NCI-H1105 (cell line): ENCODE data around the gene NAT14.
"Not testable (repeated sequence)": the region's sequence is repeated elsewhere in the genome, so short reads cannot be mapped to it uniquely, and the experiment has no call there.

Source experiments
- DNase-seq: peaks from one replicate; lab custom pipeline; 2025; lab: John Stamatoyannopoulos, UW

The NAT14 gene, protein sequence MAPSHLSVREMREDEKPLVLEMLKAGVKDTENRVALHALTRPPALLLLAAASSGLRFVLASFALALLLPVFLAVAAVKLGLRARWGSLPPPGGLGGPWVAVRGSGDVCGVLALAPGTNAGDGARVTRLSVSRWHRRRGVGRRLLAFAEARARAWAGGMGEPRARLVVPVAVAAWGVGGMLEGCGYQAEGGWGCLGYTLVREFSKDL

GRCh38 chr19:55484593-55485438 lies at the start of gene NAT14:
Gene NAT14 (plus strand): TSS chr19:55485188. CDS start chr19:55485709, 521 bp downstream.
- peak; percentile 76 for DNase-seq

- no peak for DNase-seq
Measured at GRCh38 chr19:55436847-55437246, 48.1 kb upstream of the NAT14 start.

- no peak for DNase-seq
Measured at GRCh38 chr19:55437410-55437809, 47.6 kb upstream of the NAT14 start.

DNA sequence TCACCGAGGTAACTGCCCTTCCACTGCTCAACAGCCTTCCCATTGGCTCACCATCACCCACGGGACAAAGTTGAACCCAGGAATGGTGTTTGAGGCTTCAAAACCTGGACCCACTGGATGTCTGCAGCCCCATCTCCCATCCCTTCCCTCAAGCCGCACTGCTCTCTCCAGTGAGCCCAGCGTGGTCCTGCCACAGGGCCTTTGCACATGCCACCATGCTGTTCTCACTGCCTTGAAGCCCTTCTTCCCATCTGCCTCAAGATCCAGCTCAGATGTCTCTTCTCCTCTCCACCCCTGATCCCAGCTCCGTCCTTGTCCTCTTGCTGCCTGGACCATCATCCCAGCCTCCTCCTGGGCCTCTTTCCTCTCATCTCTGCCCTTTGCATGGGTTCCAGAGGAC lies 45.9 kb upstream of the NAT14 start:
- no peak for DNase-seq

GRCh38 chr19:55440411-55441105 lies 44.4 kb upstream of the NAT14 start:
- DNase-seq, result no peak

GRCh38 chr19:55441319-55441691 lies 43.7 kb upstream of the NAT14 start:
- no peak for DNase-seq

- DNase-seq, result peak; percentile 60
Measured at GRCh38 chr19:55441692-55442321, 43.2 kb upstream of the NAT14 start.

- DNase-seq, result peak; percentile 39
Measured at GRCh38 chr19:55442372-55442961, 42.5 kb upstream of the NAT14 start.

DNA sequence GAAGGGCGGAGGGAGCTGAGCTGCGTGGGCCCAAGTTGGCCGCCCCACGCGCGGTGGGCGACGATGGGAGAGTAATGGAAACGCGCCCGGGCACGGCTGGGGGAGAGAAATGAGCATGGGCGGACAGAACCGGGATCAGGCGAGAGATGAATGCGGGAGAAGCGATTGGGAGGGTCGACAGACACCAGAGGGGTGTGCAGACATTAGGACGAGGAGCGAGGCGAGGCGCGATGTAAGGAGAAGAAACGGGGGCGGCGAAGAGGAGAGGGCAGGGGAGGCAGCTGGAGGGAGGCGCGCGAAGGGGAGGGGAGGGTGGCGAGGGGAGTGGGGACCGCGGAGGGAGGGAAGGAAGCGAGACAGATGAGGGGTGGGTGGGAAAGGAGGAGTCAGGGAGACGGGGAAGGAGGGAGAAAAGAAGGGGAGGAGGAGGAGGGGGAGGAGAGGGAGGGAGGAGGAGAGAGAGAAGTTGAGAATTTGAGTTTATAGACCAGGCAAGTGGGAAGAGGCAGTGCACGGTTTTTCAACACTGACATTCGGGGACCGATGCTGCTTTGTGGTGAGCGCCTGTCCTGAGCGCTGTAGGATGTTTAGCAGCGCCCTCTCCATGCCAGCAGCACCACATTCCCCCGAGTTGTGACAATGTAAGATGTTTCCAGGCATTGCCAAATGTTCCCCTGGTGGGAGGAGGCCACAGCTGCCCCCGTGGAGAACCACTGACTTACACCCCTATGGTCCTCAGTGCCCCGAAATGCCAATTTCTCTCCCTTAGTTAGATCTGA lies 41.8 kb upstream of the NAT14 start, which contains the start of gene SHISA7:
Gene SHISA7 (minus strand): TSS at position 256 of the 779 bp plus-strand sequence. CDS start 437 bp downstream, outside the sequence.
- peak; percentile 63 for DNase-seq

GRCh38 chr19:55443824-55444480 lies 41.0 kb upstream of the NAT14 start:
- DNase-seq, result no peak

DNA sequence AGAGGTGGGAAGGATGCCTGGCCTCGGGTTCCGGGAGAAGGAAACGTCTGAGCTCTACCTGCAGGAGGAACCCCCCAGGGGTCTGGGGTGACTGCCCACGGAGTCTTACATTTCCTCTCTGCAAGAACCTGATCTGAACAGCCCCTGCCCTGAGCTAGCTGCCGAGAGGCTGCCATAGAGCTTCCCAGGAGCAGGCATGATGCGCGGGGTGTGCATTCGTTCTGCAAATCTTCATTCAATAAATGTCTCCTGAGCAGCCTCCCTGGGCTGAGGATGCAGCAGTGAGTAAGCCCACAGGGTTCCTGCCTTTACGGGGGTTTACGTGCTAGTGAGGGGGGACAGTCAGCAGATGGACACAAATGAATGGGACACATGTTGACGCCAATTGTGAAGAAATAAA lies 40.3 kb upstream of the NAT14 start:
- no peak for DNase-seq

DNA sequence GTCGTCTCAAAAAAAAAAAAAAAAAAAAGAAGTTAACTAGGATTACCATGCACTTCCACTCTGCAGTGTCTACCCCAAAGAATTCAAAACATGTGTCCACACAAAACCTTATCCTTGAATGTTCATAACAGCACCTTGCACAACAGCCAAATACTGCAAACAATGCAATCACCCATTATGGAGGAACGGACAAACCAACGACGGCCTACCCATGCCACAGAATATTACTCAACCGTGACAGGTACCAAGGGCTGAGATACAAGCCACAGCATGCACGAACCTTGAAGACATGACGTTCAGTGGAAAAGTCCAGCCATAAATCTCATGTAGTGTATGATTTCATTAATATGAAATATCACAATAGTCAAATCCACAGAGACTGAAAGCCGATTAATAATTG lies 38.9 kb upstream of the NAT14 start:
- no peak for DNase-seq

GRCh38 chr19:55447421-55448174 lies 37.4 kb upstream of the NAT14 start:
- peak; percentile 52 for DNase-seq

DNA sequence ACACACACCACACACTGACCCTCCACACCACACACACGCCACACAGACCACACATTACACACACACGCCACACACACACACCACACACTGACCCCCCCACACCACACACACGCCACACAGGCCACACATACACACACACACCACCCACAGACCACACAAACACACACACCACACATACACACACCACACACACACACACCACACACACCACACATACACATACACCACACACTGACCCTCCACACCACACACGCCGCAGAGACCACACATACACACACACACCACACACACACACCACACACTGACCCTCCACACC lies 36.9 kb upstream of the NAT14 start:
- not testable (repeated sequence) for DNase-seq

DNA sequence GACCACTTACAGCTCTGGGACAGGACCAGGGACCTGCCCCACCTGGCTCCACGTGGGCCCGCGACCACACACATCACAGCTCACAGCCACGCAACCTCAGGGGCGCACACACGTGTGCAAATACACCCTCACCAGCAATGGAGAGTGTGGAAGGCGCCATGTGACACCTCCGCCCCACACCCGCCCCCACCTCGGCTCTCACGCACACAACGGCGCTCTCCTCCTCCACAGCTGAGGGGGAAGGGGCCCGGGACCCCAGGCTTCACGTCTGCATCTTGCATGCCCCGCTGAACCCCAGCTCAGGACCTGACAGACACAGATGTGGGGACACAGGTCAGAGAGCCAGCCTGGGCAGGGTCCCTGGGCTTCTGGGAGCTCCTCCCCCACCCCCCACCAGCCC lies 35.5 kb upstream of the NAT14 start:
- no peak for DNase-seq

DNA sequence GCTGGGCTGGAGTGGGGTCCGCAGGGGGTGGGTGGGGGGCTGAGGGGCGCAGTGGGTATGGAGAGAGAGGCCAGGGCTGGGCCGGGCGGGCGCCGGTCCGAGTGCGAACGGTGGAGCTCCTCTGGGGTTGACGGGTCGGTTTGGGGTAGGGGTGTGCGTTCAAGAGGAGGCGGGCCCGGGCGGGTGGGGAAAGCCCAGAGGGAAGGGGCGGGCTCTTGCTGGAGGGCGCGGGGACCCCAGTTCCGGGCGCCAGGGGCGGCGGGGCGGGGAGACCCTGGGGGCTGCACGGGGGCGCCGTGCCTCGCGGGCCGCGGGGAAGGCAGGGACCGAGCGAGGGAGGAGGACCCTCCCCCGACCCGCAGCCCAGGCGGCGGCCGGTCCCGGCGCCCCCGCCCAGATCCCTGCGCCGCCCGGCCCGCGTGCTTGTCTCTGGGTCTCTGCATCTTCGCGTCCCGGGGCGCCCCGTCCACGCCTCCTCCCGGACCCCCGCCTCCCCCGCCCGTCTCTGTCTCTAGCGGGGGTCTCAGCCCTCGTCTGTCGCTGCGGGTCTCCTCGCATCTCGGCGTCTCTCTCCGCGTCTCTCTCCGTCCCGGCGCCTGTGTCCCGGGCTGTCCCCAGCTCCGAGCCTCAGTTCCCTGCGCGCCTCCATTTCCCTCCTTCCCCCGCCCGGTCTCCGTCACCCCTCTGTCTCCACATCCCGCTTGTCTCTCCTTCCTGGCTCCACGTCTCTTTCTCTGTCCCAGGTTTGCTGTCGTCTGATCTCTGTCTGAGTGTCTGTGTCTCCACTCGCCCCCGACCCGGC lies 33.6 kb upstream of the NAT14 start:
- no peak for DNase-seq

GRCh38 chr19:55451965-55452748 lies 32.8 kb upstream of the NAT14 start:
- DNase-seq, result peak; percentile 42

DNA sequence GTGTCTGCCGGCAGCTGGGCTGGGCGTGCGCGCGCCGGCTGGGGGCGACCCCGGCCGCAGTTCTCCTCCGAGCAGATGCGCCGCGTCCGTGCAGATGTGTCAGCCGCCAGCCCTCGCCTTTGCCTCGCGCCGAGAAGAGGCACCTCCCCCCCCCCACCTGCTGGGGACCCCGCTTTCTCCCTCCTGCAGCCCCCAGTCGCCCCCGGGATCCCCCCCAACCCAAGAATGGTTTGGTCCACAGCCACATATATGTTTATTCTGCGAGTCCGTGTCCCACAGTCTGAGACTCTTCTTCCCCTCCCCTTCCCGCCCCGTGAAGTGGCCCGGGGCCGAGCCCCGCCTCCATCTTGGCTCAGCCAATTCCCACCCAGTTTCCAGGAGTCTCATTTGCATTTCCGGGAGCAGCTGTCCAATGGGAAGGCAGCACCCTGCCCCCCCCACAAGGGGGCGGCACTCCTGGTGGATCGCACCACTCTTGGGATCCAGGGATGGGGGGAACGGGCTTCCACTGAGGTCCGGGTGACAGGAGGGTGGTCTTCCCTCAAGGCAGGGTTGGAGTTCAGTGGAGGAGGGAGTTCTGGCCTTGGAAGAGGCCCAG lies 32.1 kb upstream of the NAT14 start:
- peak; percentile 93 for DNase-seq
